ENCODE results near the gene RENBP.

Gene RENBP

GRCh38 chrX:153931748-153932147 is 12.7 kb downstream of the RENBP start:
- FAIRE-seq: no peak

- no peak for FAIRE-seq
Measured at GRCh38 chrX:153931151-153931550, 13.3 kb downstream of the RENBP start.

- no peak for FAIRE-seq
Measured at GRCh38 chrX:153930011-153930910, 14.2 kb downstream of the RENBP start.

GRCh38 chrX:153929576-153929975 is 14.9 kb downstream of the RENBP start:
- no peak for FAIRE-seq

- no peak for FAIRE-seq
Measured at GRCh38 chrX:153928846-153929245, 15.6 kb downstream of the RENBP start.

- peak; percentile 97 for FAIRE-seq
Measured at GRCh38 chrX:153927922-153928760, 16.3 kb downstream of the RENBP start.

- no peak for FAIRE-seq
Measured at GRCh38 chrX:153927672-153927921, 16.8 kb downstream of the RENBP start.

GRCh38 chrX:153926858-153927671 is 17.4 kb downstream of the RENBP start:
- no peak for FAIRE-seq

- FAIRE-seq: no peak
Measured at GRCh38 chrX:153926552-153926857, 17.9 kb downstream of the RENBP start.

GRCh38 chrX:153925739-153926551 is 18.5 kb downstream of the RENBP start, which contains the start of gene ARHGAP4:
TSS of gene ARHGAP4 (minus strand) at chrX:153926264. CDS start at chrX:153926202, 62 bp downstream.
- FAIRE-seq: no peak

GRCh38 chrX:153925387-153925738 is 19.1 kb downstream of the RENBP start:
- no peak for FAIRE-seq

- no peak for FAIRE-seq
Measured at GRCh38 chrX:153924149-153924861, 20.1 kb downstream of the RENBP start.

GRCh38 chrX:153922932-153923857 is 21.2 kb downstream of the RENBP start:
- FAIRE-seq: no peak

GRCh38 chrX:153921511-153922446 is 22.7 kb downstream of the RENBP start:
- no peak for FAIRE-seq

GRCh38 chrX:153921070-153921469 is 23.4 kb downstream of the RENBP start:
- no peak for FAIRE-seq

GRCh38 chrX:153920546-153920945 is 23.9 kb downstream of the RENBP start:
- no peak for FAIRE-seq

- no peak for FAIRE-seq
Measured at GRCh38 chrX:153919281-153919680, 25.2 kb downstream of the RENBP start.

GRCh38 chrX:153917869-153918268 is 26.6 kb downstream of the RENBP start:
- FAIRE-seq: no peak

- no peak for FAIRE-seq
Measured at GRCh38 chrX:153913701-153914100, 30.7 kb downstream of the RENBP start.
